ENCODE results near the gene EXOC3L4. TPM values are rescaled to one million over a fixed set of nuclear protein-coding genes. Genes with fewer than 3 reads are reported as not detected.
A peak's percentile ranks its signal among the peaks of the same experiment; 100 is the strongest.

EXOC3L4 gene
- total RNA-seq, 1 experiment from 2014 or later: not detected

DNA sequence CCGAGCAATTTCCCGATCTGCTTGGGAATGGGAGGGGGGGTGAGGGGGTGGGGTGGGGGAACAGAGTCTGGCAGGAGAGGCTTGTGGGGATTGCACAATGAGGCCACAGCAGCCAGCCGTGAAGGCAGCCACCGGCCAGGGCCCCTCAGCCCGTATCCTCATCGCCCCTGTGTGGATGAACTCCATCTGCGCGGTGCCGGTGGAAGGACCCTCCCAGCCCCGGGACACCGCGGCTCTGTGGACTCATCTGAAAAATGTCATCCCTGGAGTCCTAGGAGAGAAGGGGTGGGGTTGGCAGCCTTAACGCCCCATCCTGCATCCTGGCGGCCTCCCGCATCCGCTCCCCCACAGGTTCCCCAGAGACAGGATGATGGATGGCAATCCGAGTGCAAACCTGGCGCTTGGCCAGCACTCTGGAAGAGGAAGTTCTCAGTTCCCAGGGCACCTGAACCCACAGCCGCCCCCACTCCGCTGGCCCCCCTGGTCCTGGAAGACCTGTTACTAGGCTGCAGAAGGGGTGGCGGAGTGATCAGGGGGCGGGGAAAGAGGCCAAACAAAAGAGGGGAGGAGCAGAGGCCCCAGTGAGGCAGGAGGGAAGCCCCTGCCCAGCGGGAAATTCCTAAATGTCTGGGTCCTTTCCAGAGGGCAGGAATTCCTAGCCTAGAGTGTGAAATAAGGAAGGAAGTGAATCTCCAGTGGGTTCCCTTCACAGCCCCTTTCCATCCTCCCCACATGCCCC lies 27.5 kb downstream of the EXOC3L4 start:
- no peak for ATAC-seq
- no peaks in the 10 kb centered on the region for H4K20me1 ChIP-seq (ENCODE audit: insufficient read depth)
- peak overlapping the region; percentile 74 for H3K27ac ChIP-seq (ENCODE audit: low read depth, low read length)
- ChIA-PET CTCF (no interaction called here), POLR2A (no interaction called here), RAD21 (ENCODE audit: low non-redundant PET in 1 of 2, low total read pairs in 2 of 2, uncharacterized antibody in 2 of 2, unreplicated experiment in 2 of 2) (no interaction called here)
- peaks cover 10% of the 10 kb centered on the region; the same call in 1 of the 2 replicates for H3K79me2 ChIP-seq (ENCODE audit: insufficient read depth, low read length)
- H3K9me3 ChIP-seq (ENCODE audit: control insufficient read depth in 1 of 2, insufficient read depth in 1 of 2, low read depth in 1 of 2, low read length in 2 of 2): no peaks in the 10 kb centered on the region
- peaks cover 21 to 30% of the 10 kb centered on the region in 2 experiments for H3K4me1 ChIP-seq (ENCODE audit: control insufficient read depth in 1 of 2, insufficient read depth in 2 of 2, low read length in 2 of 2)
- peak overlapping the region; percentile 83 for H3K9ac ChIP-seq (ENCODE audit: low read length)
- no peaks in the 10 kb centered on the region for H3K27me3 ChIP-seq (ENCODE audit: insufficient read depth, low read length)
- peak overlapping the region in 1 of 2 experiments; percentile 80; a peak in 2 of 4 replicates for H3K4me3 ChIP-seq (replicated peaks in 1 of 2; ENCODE audit: low read depth in 1 of 2, low read length in 2 of 2)
- H3K9me2 ChIP-seq (ENCODE audit: insufficient read depth): no peaks in the 10 kb centered on the region
- no peaks in the 10 kb centered on the region for H3K36me3 ChIP-seq (ENCODE audit: control insufficient read depth in 1 of 2, insufficient read depth in 2 of 2, low read length in 2 of 2)
- TF ChIP-seq POLR2A (IDR thresholded peaks at IDR 0.05; ENCODE audit: borderline replicate concordance, extremely low read depth, insufficient read depth, insufficient read length): no peak
- 0 out of 2 replicates have a peak, but pooled peaks have one; percentile 12 for TF ChIP-seq POLR2AphosphoS5 (IDR thresholded peaks at IDR 0.05; ENCODE audit: low read depth, low read length)
- intact Hi-C loops (cut with micrococcal nuclease): no loop called here
- peak overlapping the region; percentile 94 for H3K4me2 ChIP-seq (ENCODE audit: low read length)
- BruUV-seq (replicated peaks): no TSS peak
- no peak for DNase-seq (ENCODE audit: low read depth, low spot score)
- H2AFZ ChIP-seq (ENCODE audit: low read depth, low read length, poor library complexity, severe bottlenecking): no peak overlapping the region

GRCh38 chr14:103122585-103122946 lies 28.0 kb downstream of the EXOC3L4 start:
- intact Hi-C loops (cut with micrococcal nuclease): no loop called here
- Histone ChIP-seq H3K9me2 (ENCODE audit: insufficient read depth) (no peaks in the 10 kb centered on the region), H3K27ac (ENCODE audit: low read depth, low read length) (peak overlapping the region; percentile 74), H3K4me2 (ENCODE audit: low read length) (peak overlapping the region; percentile 94), H4K20me1 (ENCODE audit: insufficient read depth) (no peaks in the 10 kb centered on the region), H3K27me3 (ENCODE audit: insufficient read depth, low read length) (no peaks in the 10 kb centered on the region), H3K4me3 (replicated peaks in 1 of 2; ENCODE audit: low read depth in 1 of 2, low read length in 2 of 2) (peak overlapping the region; percentile 58 to 80), H3K36me3 (ENCODE audit: control insufficient read depth in 1 of 2, insufficient read depth in 2 of 2, low read length in 2 of 2) (no peaks in the 10 kb centered on the region), H2AFZ (ENCODE audit: low read depth, low read length, poor library complexity, severe bottlenecking) (peak overlapping the region; percentile 15), H3K4me1 (ENCODE audit: control insufficient read depth in 1 of 2, insufficient read depth in 2 of 2, low read length in 2 of 2) (peaks cover 21 to 33% of the 10 kb centered on the region in 2 experiments), H3K9me3 (ENCODE audit: control insufficient read depth in 1 of 2, insufficient read depth in 1 of 2, low read depth in 1 of 2, low read length in 2 of 2) (no peaks in the 10 kb centered on the region), H3K9ac (ENCODE audit: low read length) (peak overlapping the region; percentile 83), H3K79me2 (ENCODE audit: insufficient read depth, low read length) (peaks cover 10% of the 10 kb centered on the region; the same call in 1 of the 2 replicates)
- no TSS peak for BruUV-seq (replicated peaks)
- RAD21 ChIA-PET (ENCODE audit: low non-redundant PET in 1 of 2, low total read pairs in 2 of 2, uncharacterized antibody in 2 of 2, unreplicated experiment in 2 of 2): no interaction called here
- CTCF ChIA-PET: interaction anchor here (1.3 kb wide), 1 partner anchor 18 kb away, joined by 3 read pairs; no protein-coding TSS in a partner anchor
- peak; percentile 21 for ATAC-seq
- no peak for DNase-seq (ENCODE audit: low read depth, low spot score)
- POLR2A ChIA-PET: no interaction called here
- TF ChIP-seq CBX3 (IDR thresholded peaks at IDR 0.05; ENCODE audit: low read depth) (no peak), CEBPB (IDR thresholded peaks at IDR 0.05; ENCODE audit: low read depth) (no peak), ATF3 (IDR thresholded peaks at IDR 0.05) (no peak), EZH2phosphoT487 (IDR thresholded peaks at IDR 0.05; ENCODE audit: borderline replicate concordance) (no peak), EGR1 (IDR thresholded peaks at IDR 0.05; ENCODE audit: low read depth) (no peak), JUND (IDR thresholded peaks at IDR 0.05) (no peak), TCF7L2 (IDR thresholded peaks at IDR 0.05; ENCODE audit: borderline replicate concordance, extremely low read depth, insufficient read depth, insufficient read length) (no peak), SP1 (IDR thresholded peaks at IDR 0.05; ENCODE audit: low read depth) (no peak), MAX (IDR thresholded peaks at IDR 0.05) (no peak), YY1 (IDR thresholded peaks at IDR 0.05; ENCODE audit: extremely low read depth, insufficient replicate concordance, low read depth, low read length) (no peak), EZH2 (IDR thresholded peaks at IDR 0.05) (no peak), CTCF (IDR thresholded peaks at IDR 0.05 in 2 of 3, conservative IDR thresholded peaks at IDR 0.05 in 1 of 3; ENCODE audit: borderline replicate concordance in 1 of 3, insufficient read depth in 1 of 3, low read depth in 2 of 3, low read length in 2 of 3) (no peak)
- TF ChIP-seq, protein P1, sequence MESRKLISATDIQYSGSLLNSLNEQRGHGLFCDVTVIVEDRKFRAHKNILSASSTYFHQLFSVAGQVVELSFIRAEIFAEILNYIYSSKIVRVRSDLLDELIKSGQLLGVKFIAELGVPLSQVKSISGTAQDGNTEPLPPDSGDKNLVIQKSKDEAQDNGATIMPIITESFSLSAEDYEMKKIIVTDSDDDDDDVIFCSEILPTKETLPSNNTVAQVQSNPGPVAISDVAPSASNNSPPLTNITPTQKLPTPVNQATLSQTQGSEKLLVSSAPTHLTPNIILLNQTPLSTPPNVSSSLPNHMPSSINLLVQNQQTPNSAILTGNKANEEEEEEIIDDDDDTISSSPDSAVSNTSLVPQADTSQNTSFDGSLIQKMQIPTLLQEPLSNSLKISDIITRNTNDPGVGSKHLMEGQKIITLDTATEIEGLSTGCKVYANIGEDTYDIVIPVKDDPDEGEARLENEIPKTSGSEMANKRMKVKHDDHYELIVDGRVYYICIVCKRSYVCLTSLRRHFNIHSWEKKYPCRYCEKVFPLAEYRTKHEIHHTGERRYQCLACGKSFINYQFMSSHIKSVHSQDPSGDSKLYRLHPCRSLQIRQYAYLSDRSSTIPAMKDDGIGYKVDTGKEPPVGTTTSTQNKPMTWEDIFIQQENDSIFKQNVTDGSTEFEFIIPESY (IDR thresholded peaks at IDR 0.05; ENCODE audit: extremely low read depth, insufficient replicate concordance, low read length): no peak

All from HCT116 (cell line).